Activated B cell treated with CpG ODN at 0.5 μM for 24 hours (primary cell): ENCODE results near the gene ELOVL6. TPM values are rescaled to one million over a fixed set of nuclear protein-coding genes. Genes with fewer than 3 reads are reported as not detected.

Source experiments
- ATAC-seq: fragments of 200-7000 bp; cut with Tn5 transposase; one replicate; pipeline ENCODE4 v1.10.0; 2021; ENCODE audit warnings: low read depth, mild to moderate bottlenecking, moderate library complexity
- CTCF ChIA-PET: fragments of 350-600 bp; sonication (Branson Sonifier 250); formaldehyde crosslinking; loops from one replicate; lab custom pipeline; 2021; ENCODE audit warnings: antibody characterized with exemption; lab: Charles Lee
- POLR2A ChIA-PET: fragments of 350-600 bp; sonication (Branson Sonifier 250); formaldehyde crosslinking; loops from one replicate; lab custom pipeline; 2021; ENCODE audit warnings: antibody characterized with exemption; lab: Charles Lee
- DNase-seq: peaks from one replicate; pipeline ENCODE4 v3.0.0; 2022
- H3K27ac Mint-ChIP-seq: one replicate; pipeline ENCODE4 v1.8.0; 2020; ENCODE audit warnings: mixed read lengths
- H3K27me3 Mint-ChIP-seq: one replicate; pipeline ENCODE4 v1.8.0; 2021; ENCODE audit warnings: mixed read lengths
- H3K36me3 Mint-ChIP-seq: one replicate; pipeline ENCODE4 v1.8.0; 2021; ENCODE audit warnings: low read depth, mixed read lengths
- H3K4me1 Mint-ChIP-seq: one replicate; pipeline ENCODE4 v1.8.0; 2021; ENCODE audit warnings: mixed read lengths
- H3K4me3 Mint-ChIP-seq: one replicate; pipeline ENCODE4 v1.8.0; 2020; ENCODE audit warnings: mild to moderate bottlenecking, mixed read lengths
- H3K9me3 Mint-ChIP-seq: one replicate; pipeline ENCODE4 v1.8.0; 2020; ENCODE audit warnings: mixed read lengths
- CTCF ChIP-seq: fragments of 200-600 bp; IDR thresholded peaks from one replicate; pipeline ENCODE4 v1.8.0; 2022; ENCODE audit warnings: antibody characterized with exemption, mild to moderate bottlenecking
- intact Hi-C: fragments of 100-400 bp; cut with micrococcal nuclease; formaldehyde crosslinking; loops from one replicate; pipeline ENCODE4 v1.15.1; 2024
- total RNA-seq: library from RNA; stranded (reverse); gene quantifications from 2 replicates; pipeline ENCODE4 v1.2.3, GENCODE V29; 2022

ELOVL6 gene
- total RNA-seq, 1 donor from 2014 or later: 2.1 TPM

DNA sequence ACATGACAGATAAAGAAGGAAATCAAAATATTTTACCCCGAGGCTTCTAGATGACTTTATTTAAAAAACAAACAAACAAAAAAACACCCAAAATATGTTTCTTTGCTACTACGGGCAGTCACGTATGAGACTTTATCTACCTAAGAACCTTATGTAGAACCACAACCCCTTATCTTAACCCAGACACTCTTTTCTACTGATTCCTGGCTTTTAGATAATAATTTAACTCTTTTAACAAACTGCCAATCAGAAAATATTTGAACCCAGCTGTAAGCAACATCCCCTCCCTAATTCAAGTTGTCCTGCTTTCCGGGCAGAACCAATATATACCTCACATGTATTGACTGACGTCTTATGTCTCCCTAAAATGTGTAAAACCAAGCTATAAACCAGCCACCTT lies 15.4 kb downstream of the ELOVL6 start:
- no peak for DNase-seq
- H3K9me3 Mint-ChIP-seq: no peaks in the 10 kb centered on the region
- H3K4me1 Mint-ChIP-seq: peaks cover 6% of the 10 kb centered on the region
- H3K27ac Mint-ChIP-seq: no peak overlapping the region
- intact Hi-C loops: no loop called here
- TF ChIP-seq CTCF: no peak
- POLR2A ChIA-PET: no interaction called here
- H3K36me3 Mint-ChIP-seq: no peaks in the 10 kb centered on the region
- CTCF ChIA-PET: no interaction called here
- H3K27me3 Mint-ChIP-seq: no peaks in the 10 kb centered on the region
- no peak overlapping the region for H3K4me3 Mint-ChIP-seq
- no peak for ATAC-seq

DNA sequence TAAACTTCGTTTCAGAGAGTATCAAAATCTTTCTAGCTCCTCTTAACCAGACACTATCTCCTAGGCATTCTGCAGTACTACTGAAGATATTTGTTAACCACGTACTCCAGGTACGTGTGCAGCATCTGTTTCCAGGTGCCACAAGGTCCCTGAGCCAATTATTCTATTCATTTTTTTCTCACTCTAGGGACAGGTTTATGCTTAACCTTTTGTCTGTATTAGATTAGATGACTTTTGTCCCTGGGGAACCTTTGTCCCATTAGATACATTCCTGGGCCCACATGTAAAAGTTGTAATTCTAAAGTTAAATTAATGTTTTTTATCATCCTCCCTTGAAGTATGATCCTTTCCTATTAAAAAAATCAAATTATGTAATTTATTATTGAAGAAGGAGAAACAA lies 16.5 kb downstream of the ELOVL6 start:
- ChIA-PET POLR2A (no interaction called here), CTCF (no interaction called here)
- TF ChIP-seq CTCF: no peak
- DNase-seq (no peak), ATAC-seq (no peak)
- Mint-ChIP-seq H3K27me3 (no peaks in the 10 kb centered on the region), H3K9me3 (no peaks in the 10 kb centered on the region), H3K27ac (no peak overlapping the region), H3K4me1 (peaks cover 6% of the 10 kb centered on the region), H3K36me3 (no peaks in the 10 kb centered on the region), H3K4me3 (no peak overlapping the region)
- intact Hi-C loops: no loop called here

DNA sequence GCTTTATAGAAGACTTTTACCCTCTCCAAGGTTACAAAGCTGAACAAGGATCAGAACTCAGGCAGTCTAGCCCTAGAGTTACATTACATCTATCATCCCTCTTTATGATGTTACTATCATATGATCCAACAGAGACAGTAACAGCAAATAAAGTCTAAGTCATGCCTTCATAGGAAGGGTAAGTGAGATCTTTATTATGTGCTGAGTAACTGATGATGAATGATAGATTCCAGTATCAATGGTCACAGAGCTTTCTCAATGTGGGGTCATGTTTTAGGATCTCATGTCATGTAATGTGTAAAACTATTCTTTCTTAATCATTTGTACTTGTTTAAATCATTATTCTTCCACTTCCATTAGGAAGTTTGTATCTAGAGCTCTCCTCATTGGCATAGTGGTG lies 22.8 kb downstream of the ELOVL6 start:
- Mint-ChIP-seq H3K27ac (no peak overlapping the region), H3K27me3 (no peaks in the 10 kb centered on the region), H3K4me1 (no peaks in the 10 kb centered on the region), H3K9me3 (no peaks in the 10 kb centered on the region), H3K4me3 (no peak overlapping the region), H3K36me3 (no peaks in the 10 kb centered on the region)
- TF ChIP-seq CTCF: no peak
- intact Hi-C loops: no loop called here
- ATAC-seq: no peak
- POLR2A ChIA-PET: no interaction called here
- DNase-seq: no peak
- CTCF ChIA-PET: no interaction called here

DNA sequence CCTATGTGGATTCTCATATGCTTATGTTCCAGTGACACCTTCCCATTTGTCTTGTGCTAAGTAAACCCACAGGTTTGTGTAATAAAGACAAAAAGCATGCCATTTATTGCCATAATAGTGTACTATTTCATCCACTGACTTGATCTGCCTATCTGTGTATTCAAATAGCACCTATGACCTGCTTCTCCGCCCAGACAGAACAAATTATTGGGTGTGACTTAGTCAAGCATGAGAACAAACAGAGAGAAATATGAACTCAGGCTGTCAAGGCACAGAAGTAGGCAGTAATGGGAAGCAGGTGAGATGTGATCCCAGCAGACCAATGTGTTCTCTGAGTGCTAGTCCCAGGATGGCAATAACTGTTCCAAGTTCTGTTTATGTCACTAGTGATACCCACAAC lies 25.4 kb downstream of the ELOVL6 start:
- TF ChIP-seq CTCF: no peak
- Mint-ChIP-seq H3K27ac (no peak overlapping the region), H3K9me3 (no peaks in the 10 kb centered on the region), H3K4me3 (no peak overlapping the region), H3K27me3 (no peaks in the 10 kb centered on the region), H3K36me3 (no peaks in the 10 kb centered on the region), H3K4me1 (no peaks in the 10 kb centered on the region)
- DNase-seq (no peak), ATAC-seq (no peak)
- intact Hi-C loops: no loop called here
- POLR2A ChIA-PET: no interaction called here
- CTCF ChIA-PET: no interaction called here

GRCh38 chr4:110171971-110172370 lies 26.4 kb downstream of the ELOVL6 start:
- Mint-ChIP-seq H3K4me1 (no peaks in the 10 kb centered on the region), H3K36me3 (no peaks in the 10 kb centered on the region), H3K4me3 (no peak overlapping the region), H3K27ac (no peak overlapping the region), H3K9me3 (no peaks in the 10 kb centered on the region), H3K27me3 (no peaks in the 10 kb centered on the region)
- ATAC-seq (no peak), DNase-seq (no peak)
- ChIA-PET CTCF (no interaction called here), POLR2A (no interaction called here)
- intact Hi-C loops: no loop called here
- TF ChIP-seq CTCF: no peak
